NCI-H510A treated with DMSO at 0.1 percent for 48 hours (cell line): Measurements from ENCODE around the gene TMEM187.
"Not testable (repeated sequence)": the region's sequence is repeated elsewhere in the genome, so short reads cannot be mapped to it uniquely, and the experiment has no call there.

ENCODE experiments used
- DNase-seq: peaks from one replicate; lab custom pipeline; 2025; lab: John Stamatoyannopoulos, UW

Gene TMEM187

GRCh38 chrX:153971450-153972367, 845 bp upstream of the TMEM187 start, which contains the start of gene HCFC1:
TSS of gene HCFC1 (minus strand) at chrX:153971818. CDS start at chrX:153970840, 978 bp downstream.
- DNase-seq, result peak; percentile 77

- DNase-seq, result peak; percentile 6
Observed at GRCh38 chrX:153973127-153974002, 811 bp downstream of the TMEM187 start.

GRCh38 chrX:153974003-153974725, 1.6 kb downstream of the TMEM187 start:
- DNase-seq, result no peak

- DNase-seq, result no peak
Observed at GRCh38 chrX:153974726-153975286, 2.3 kb downstream of the TMEM187 start.

GRCh38 chrX:153980394-153980793, 7.8 kb downstream of the TMEM187 start:
- not testable (repeated sequence) for DNase-seq

GRCh38 chrX:153981231-153981630, 8.7 kb downstream of the TMEM187 start:
- no peak for DNase-seq

GRCh38 chrX:153981771-153982533, 9.4 kb downstream of the TMEM187 start:
- DNase-seq, result no peak

GRCh38 chrX:153983321-153983801, 10.8 kb downstream of the TMEM187 start:
- no peak for DNase-seq

- DNase-seq, result no peak
Observed at GRCh38 chrX:153984351-153985178, 12.0 kb downstream of the TMEM187 start.

GRCh38 chrX:153988493-153988892, 15.9 kb downstream of the TMEM187 start:
- DNase-seq, result no peak

- no peak for DNase-seq
Observed at GRCh38 chrX:153989973-153990655, 17.6 kb downstream of the TMEM187 start.

GRCh38 chrX:153991013-153991580, 18.5 kb downstream of the TMEM187 start:
- DNase-seq, result no peak

GRCh38 chrX:153992180-153992579, 19.6 kb downstream of the TMEM187 start:
- DNase-seq, result no peak

- no peak for DNase-seq
Observed at GRCh38 chrX:153993079-153993478, 20.5 kb downstream of the TMEM187 start.

- no peak for DNase-seq
Observed at GRCh38 chrX:153993978-153994377, 21.4 kb downstream of the TMEM187 start.

- not testable (repeated sequence) for DNase-seq
Observed at GRCh38 chrX:153994398-153994797, 21.8 kb downstream of the TMEM187 start.

GRCh38 chrX:153995504-153995903, 22.9 kb downstream of the TMEM187 start:
- no peak for DNase-seq

GRCh38 chrX:153999359-154000037, 26.9 kb downstream of the TMEM187 start:
- DNase-seq, result no peak
